RCC 7860 (cell line): ENCODE results near the gene BCAS3.
A peak's percentile ranks its signal among the peaks of the same experiment; 100 is the strongest.
"Not testable (repeated sequence)": the region's sequence is repeated elsewhere in the genome, so short reads cannot be mapped to it uniquely, and the experiment has no call there.

ENCODE experiments used
- DNase-seq: peaks from one replicate; pipeline ENCODE4 v3.0.0-alpha.2; 2015; ENCODE audit warnings: low spot score
- FAIRE-seq: peaks from 2 replicates; lab custom pipeline; 2012; peaks lifted over from hg19 to GRCh38; lab: Jason Lieb, UNC

The BCAS3 gene

DNA sequence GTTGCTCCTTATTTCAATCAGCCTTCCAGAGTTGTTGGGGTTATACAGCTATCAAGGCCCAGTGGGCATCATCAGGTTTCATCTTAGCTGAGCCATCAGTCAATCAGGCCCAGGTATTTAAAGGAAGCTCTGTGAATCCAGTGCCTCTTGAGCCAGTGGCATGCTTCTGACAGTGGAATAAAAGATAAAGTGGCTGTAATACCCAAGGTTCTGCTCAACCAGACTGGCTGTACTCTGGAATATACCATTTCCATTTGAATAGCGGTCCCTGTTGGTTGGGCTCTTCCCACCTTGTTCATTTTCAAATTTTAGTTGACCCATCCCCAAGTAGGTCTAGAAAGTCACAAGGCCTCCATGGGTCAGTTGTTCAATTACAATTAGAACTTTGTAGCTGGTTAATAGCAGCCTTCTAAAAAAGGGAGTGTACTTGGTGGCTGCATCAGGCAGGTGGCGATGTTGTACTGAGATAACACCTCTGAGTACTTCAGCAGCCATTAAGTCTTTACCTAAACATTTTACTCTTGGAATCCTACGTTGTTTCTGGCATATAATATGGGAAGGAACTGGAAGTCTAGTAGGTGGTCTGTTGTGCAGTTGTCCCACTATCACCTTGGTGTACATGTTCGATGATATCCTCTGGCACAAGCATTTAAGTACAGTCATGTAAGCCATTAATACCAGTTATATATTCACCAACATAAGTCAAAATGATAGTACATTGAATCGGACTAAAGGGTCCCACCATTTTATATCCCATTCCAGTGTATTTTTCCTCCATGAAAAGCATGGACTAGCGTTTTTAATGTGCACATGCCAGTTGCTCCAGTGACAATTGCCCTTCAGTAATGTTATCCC lies 294.1 kb downstream of the BCAS3 start:
- FAIRE-seq = peak; percentile 36
- peak; percentile 41 for DNase-seq

- FAIRE-seq, DNase-seq: not testable (repeated sequence)
These were observed 299.2 kb downstream of the BCAS3 start for GRCh38 chr17:60976861-60977260.

DNA sequence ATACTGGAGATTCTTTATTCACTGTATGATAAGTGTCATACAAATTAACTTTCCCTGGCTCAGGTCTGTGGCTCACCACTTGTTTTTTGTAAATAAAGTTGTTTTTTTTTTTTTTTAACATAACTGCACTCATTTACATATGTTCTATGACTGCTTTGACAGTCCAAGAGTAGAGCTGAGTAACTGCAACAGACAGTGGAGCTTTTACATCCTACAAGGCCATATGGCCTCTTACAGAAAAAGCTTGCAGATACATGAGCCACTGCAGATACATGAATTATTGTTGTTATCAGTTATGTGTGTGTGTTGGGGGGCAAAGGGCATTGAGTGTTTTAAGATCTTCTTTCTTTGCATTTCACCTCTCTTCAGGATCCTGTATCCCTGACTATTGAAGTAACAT lies 311.7 kb downstream of the BCAS3 start:
- FAIRE-seq = no peak
- DNase-seq = no peak

GRCh38 chr17:60989846-60990245 lies 312.2 kb downstream of the BCAS3 start:
- no peak for FAIRE-seq
- DNase-seq = no peak

DNA sequence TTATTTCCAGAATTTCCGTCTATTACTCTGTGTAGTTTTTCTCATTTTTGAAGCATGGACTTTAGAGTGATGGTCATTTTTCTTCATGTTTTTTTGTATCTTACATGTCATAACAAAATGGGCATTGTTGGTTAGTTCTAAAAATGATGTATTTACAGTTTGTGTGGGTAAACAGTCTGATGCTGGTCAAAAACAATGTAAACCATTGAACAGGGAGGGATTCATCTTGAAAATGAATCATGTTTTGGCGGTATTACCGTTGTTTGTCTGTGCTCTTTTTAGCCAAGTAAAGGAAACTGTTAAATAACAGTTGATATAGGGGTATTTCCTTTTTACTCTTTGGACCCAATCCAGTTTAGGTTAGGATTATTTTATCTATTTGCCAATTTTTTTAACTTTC lies 315.8 kb downstream of the BCAS3 start:
- DNase-seq (no peak), FAIRE-seq (no peak)

DNA sequence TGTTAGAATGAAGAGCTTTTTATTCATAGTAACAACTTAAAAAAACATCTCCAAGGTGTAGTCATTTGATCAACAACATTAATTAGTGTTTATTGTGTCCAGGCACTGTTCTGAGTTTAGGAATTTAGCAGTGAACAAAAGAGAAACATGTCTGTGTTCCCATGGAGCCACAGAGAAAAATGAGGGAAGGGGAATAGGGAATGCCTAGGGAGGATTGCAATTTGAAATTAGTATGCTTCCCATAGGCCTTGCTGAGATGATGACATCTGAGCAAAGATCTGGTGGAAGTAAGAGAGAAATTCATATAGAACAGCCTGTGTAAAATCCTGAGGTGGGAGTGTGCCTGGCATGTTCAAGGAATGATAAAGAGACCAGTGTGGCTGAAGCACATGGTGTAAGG lies 318.0 kb downstream of the BCAS3 start:
- FAIRE-seq = no peak
- DNase-seq = no peak

DNA sequence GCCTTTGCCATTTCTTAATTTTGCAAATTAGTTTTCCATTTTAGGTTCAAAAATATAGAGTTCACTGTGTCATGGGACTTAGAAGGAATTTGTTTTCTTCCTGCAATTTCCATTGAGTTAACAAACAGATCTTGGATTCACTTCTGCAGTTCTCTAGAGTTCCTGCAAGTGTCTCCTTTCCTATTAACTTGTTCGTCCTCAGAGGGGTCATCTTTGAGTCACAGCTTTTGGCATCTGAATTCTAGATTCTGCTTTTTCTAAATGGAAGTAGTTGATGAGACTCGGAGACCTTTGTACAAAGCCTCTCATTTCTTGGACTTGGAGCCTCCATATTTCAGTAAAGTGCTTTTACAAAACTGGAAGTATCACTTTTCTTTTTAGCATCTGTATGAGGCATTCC lies 323.3 kb downstream of the BCAS3 start:
- peak; percentile 32 for DNase-seq
- FAIRE-seq = no peak

- FAIRE-seq (peak; percentile 92), DNase-seq (peak; percentile 46)
These were observed 324.7 kb downstream of the BCAS3 start for GRCh38 chr17:61002316-61002736.

DNA sequence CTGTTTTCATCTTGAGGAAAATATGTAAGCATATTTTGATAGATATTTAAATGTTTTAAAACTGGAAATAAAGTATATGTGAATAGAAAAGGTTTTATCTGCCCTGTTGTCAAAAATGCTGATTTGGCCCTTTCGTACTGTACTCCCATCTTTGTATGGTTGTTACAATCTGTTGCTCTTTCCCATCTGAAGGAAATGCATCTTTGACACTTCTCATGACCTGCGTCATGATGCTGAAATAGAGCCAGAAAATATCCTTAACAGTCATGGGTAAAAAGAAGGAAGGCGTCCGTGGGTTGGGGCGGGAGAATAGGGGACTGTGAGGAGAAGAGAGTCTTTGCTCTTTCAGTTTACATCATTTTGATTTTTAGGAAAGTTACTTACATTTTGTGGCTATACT lies 327.7 kb downstream of the BCAS3 start:
- FAIRE-seq = no peak
- no peak for DNase-seq

GRCh38 chr17:61005958-61006357 lies 328.3 kb downstream of the BCAS3 start:
- not testable (repeated sequence) for DNase-seq, FAIRE-seq

DNA sequence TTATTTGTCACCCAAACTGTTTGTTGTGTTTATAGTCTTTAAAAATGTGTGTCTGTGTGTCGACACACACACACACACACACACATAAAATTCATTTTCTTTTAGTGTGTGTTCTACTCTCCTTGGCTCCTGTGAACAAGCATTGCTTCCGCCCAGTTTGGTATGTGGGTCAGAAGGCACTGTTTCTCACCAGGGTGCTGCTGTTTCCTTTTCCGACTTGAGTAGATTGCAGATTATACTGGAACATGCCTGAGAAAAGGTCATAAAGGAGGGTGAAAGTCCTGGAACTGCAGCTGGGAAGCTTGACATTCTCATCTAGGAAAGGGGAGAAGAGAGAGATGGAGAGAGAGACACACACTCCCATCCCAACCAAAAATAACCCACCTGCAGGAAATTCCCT lies 330.3 kb downstream of the BCAS3 start:
- FAIRE-seq (no peak), DNase-seq (no peak)

DNA sequence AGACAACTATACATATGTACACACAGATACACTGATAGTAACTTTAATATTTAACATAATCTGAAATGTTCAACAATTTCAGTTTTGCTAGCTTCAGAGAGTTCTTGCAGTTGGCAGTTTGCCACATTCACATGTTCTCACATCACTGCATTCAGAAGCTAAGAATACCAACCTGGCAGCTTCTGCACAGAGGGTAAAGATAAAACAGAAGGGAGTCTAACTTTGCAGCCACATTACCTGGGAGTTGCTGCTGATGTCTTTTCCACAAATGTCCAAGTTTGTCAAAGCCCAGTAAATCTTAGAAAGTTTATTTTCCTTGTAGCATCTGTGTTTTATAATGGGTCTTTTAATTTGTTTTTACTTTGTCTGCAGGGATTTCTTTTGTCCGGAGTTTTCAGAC lies 332.0 kb downstream of the BCAS3 start:
- DNase-seq = no peak
- FAIRE-seq = no peak

DNA sequence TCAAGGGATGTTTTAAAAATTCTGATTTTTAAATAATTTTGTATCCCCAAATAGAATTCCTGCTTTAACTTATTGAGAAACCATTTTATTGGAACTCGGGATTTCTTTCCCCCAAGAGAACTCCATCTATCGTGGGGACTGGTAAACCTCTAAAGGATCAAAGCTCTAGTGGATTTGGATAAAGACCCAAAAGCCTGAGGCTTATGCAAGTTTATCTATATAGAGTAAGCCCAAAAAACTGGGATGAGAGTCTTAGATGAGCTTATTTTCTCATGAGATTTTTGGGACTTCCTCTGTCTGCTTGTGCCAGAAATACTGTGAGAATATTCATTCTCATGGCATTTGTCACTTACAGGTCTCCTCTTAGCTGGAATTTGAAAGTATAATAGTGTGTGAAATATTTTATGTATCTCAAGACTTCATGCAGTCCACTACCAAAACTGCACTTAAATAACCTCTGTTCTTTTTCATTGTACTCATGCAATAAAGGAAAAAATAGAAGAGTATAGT lies 333.1 kb downstream of the BCAS3 start:
- DNase-seq (no peak), FAIRE-seq (no peak)

DNA sequence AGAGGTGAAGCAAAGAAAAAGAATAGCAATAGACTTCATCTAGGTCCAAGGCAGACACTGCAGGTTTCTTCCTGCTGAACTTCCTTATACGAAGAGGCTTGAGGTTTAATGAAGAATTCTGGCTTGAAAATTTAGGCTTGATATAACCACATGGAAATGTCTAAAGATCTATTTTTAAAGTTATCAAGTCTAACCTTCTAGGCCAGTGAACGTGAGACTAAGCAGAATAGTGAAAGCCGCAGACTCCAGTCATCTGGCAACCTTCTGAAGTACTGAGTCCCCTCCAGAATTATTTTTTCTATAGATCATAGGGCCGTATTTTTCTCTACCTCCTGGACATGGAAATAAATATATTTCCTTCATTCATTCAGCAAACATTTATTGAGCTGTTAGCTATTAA lies 333.6 kb downstream of the BCAS3 start:
- FAIRE-seq = no peak
- DNase-seq = no peak

GRCh38 chr17:61015966-61016365 lies 338.3 kb downstream of the BCAS3 start:
- DNase-seq = no peak
- no peak for FAIRE-seq

DNA sequence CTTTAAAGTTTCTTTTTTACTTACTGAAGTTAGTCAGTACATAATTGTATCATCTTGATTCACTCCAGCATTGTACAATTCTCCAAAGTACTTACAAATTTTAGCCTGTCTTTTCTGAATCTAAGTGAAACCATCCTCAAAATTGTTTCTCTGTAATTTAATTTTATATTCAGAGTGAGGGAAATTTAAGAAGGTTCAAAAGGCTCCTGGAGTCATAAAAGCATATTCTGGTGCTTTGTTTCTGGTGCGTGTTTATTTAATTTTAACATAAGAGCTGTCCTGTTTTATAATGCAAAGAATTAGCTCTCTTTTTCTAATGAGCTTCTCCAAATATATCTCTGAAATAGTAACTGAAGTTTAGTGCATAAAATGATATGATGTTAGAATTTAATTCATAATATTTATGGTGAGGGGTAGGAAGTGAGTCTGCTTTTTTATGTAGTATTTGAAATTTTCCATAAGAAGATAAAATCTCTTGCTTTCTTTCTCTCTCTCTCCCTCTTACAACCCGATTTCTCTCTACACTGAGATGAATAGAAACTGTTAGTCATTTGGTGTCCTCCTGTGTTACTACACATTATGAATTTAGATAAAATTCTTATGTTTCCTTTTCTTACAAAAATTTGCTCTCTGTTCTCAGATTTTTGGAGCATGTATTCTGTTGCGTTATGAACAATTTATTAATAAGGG lies 339.8 kb downstream of the BCAS3 start:
- no peak for FAIRE-seq

GRCh38 chr17:61018938-61019337 lies 341.3 kb downstream of the BCAS3 start:
- DNase-seq (no peak), FAIRE-seq (no peak)

More for the DNA sequence above, 339.8 kb downstream of the BCAS3 start:
- DNase-seq = no peak

- DNase-seq = no peak
- no peak for FAIRE-seq
These were observed 346.3 kb downstream of the BCAS3 start for GRCh38 chr17:61023996-61024395.

DNA sequence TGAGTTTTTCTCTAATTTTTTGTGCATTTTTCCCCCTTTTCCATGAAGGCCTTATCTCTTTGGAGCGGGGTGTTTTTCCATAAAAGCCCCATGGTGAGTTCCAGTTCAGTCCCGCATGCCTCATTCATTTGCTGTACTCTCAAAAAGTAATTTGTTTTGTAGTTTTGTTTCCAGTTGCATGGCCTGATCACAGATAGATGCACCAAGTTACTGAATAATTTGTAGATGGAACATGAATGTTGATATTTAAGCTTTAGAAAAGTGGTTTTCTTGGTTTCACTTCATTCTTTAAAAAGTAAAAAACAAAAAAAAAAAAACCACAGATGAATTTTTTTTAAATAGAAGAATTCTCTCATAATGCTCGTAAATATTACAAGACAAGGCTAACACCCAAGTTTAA lies 349.2 kb downstream of the BCAS3 start:
- DNase-seq (no peak), FAIRE-seq (no peak)

- FAIRE-seq (no peak), DNase-seq (no peak)
These were observed 351.5 kb downstream of the BCAS3 start for GRCh38 chr17:61029181-61029580.

DNA sequence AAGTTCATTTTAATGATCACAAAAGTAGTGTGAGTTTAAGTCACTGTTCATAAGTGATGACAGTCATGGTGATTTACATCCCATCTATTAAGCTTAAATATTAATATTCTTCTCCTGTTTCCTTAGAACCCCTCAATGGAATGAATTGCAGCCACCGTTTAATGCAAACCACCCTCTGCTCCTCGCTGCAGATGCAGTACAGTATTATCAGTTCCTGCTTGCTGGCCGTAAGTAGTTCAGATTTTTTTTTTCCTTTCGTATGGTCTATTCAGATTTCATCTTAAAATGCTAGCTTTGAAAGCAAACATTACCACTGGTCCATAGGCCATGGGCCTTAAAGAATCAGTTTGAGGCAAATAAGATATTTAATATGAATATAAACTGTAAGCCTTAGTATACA lies 363.0 kb downstream of the BCAS3 start:
- DNase-seq = no peak
- FAIRE-seq = no peak

GRCh38 chr17:61042348-61042747 lies 364.7 kb downstream of the BCAS3 start:
- FAIRE-seq, DNase-seq: not testable (repeated sequence)
